HCT116 (cell line): ENCODE data around the gene SLC25A47. TPM values are rescaled to one million over a fixed set of nuclear protein-coding genes. Genes with fewer than 3 reads are reported as not detected.
"Not testable (repeated sequence)": the region's sequence is repeated elsewhere in the genome, so short reads cannot be mapped to it uniquely, and the experiment has no call there.

ENCODE experiments used
- ATAC-seq: fragments of 200-7000 bp; cut with Tn5 transposase; 2 replicates; pipeline ENCODE4 v1.9.1; 2020; ENCODE audit warnings: mild to moderate bottlenecking, moderate library complexity
- BruUV-seq: library from RNA; stranded (reverse); fragments of 400-500 nt; replicated peaks from 2 replicates; lab custom pipeline; 2021; lab: Mats Ljungman, UMichigan
- CTCF ChIA-PET: fragments of 300-600 bp; sonication (Branson Sonifier 250); formaldehyde crosslinking; loops from one replicate; lab custom pipeline; 2021; ENCODE audit warnings: antibody characterized with exemption; lab: Charles Lee
- POLR2A ChIA-PET: fragments of 300-600, 350-600 bp; sonication (Branson Sonifier 250); formaldehyde crosslinking; loops from one replicate; lab custom pipeline; 2021; ENCODE audit warnings: antibody characterized with exemption; lab: Charles Lee
- RAD21 ChIA-PET, 2 experiments: fragments of 300-600 bp; sonication (Branson Sonifier 250); formaldehyde crosslinking; loops; one replicate each; lab custom pipeline; 2023; ENCODE audit warnings: low total read pairs in 2 of 2; ENCODE audit not compliant: uncharacterized antibody in 2 of 2, unreplicated experiment in 2 of 2, low non-redundant PET in 1 of 2; lab: Charles Lee
- DNase-seq: peaks from one replicate; pipeline ENCODE4 v3.0.0-alpha.2; 2010; ENCODE audit warnings: low read depth, low spot score
- H2AFZ ChIP-seq: fragments of 200-600 bp; shearing (Covaris generic), sonication (generic); 2 replicates; pipeline ENCODE4 v1.6.1; 2017; ENCODE audit warnings: low read depth, mixed run types, mixed read lengths, antibody characterized with exemption, low read length; ENCODE audit not compliant: poor library complexity, severe bottlenecking
- H3K27ac ChIP-seq: 2 replicates; pipeline ENCODE4 v1.5.1; 2012; ENCODE audit warnings: low read depth, low read length
- H3K27me3 ChIP-seq: fragments of 200-600 bp; sonication (generic); 2 replicates; pipeline ENCODE4 v1.6.1; 2016; ENCODE audit warnings: mixed run types, low read length, mixed read lengths; ENCODE audit not compliant: insufficient read depth
- H3K36me3 ChIP-seq, 2 experiments: fragments of 200-500 bp in 1 of 2; fragments of 200-600 bp in 1 of 2; sonication (Bioruptor generic) in 1 of 2; sonication (generic) in 1 of 2; 2 replicates each; pipeline versions ENCODE4 v1.5.1 to v1.6.1; 2014 to 2016; ENCODE audit warnings: low read length in 2 of 2, inconsistent platforms in 1 of 2, mixed read lengths in 1 of 2, mixed run types in 1 of 2; ENCODE audit not compliant: insufficient read depth in 2 of 2, control insufficient read depth in 1 of 2
- H3K4me1 ChIP-seq, 2 experiments: fragments of 200-600 bp in 1 of 2; sonication (generic) in 1 of 2; 2 replicates each; pipeline versions ENCODE4 v1.5.1 to v1.6.1; 2012 to 2017; ENCODE audit warnings: low read length in 2 of 2, inconsistent platforms in 1 of 2, mild to moderate bottlenecking in 1 of 2, mixed read lengths in 1 of 2, mixed run types in 1 of 2, moderate library complexity in 1 of 2; ENCODE audit not compliant: insufficient read depth in 2 of 2, control insufficient read depth in 1 of 2
- H3K4me2 ChIP-seq: fragments of 200-600 bp; sonication (generic); 2 replicates; pipeline ENCODE4 v1.6.1; 2017; ENCODE audit warnings: mixed run types, low read length, mixed read lengths
- H3K4me3 ChIP-seq, 2 experiments: fragments of 200-600 bp in 1 of 2; sonication (generic) in 1 of 2; replicated peaks in 1 of 2; 2 replicates each; pipeline ENCODE4 v1.5.1; 2011 to 2016; ENCODE audit warnings: low read length in 2 of 2, control low read depth in 1 of 2, low read depth in 1 of 2, mild to moderate bottlenecking in 1 of 2, mixed read lengths in 1 of 2, mixed run types in 1 of 2
- H3K79me2 ChIP-seq: fragments of 200-600 bp; sonication (generic); 2 replicates; pipeline ENCODE4 v1.6.1; 2017; ENCODE audit warnings: mild to moderate bottlenecking, mixed run types, low read length, moderate library complexity, mixed read lengths; ENCODE audit not compliant: insufficient read depth
- H3K9ac ChIP-seq: fragments of 200-600 bp; sonication (generic); 2 replicates; pipeline ENCODE4 v1.6.1; 2016; ENCODE audit warnings: low read length, mixed read lengths
- H3K9me2 ChIP-seq: fragments of 200-600 bp; sonication (generic), shearing (Covaris generic); 2 replicates; pipeline ENCODE4 v1.6.1; 2017; ENCODE audit warnings: mixed run types, mild to moderate bottlenecking, moderate library complexity; ENCODE audit not compliant: insufficient read depth
- H3K9me3 ChIP-seq, 2 experiments: fragments of 200-500 bp in 1 of 2; fragments of 200-600 bp in 1 of 2; sonication (Bioruptor generic) in 1 of 2; sonication (generic) in 1 of 2; 2 replicates each; pipeline ENCODE4 v1.6.1; 2014 to 2017; ENCODE audit warnings: low read length in 2 of 2, mixed read lengths in 2 of 2, inconsistent platforms in 1 of 2, low read depth in 1 of 2, mild to moderate bottlenecking in 1 of 2, mixed run types in 1 of 2, moderate library complexity in 1 of 2; ENCODE audit not compliant: control insufficient read depth in 1 of 2, insufficient read depth in 1 of 2
- H4K20me1 ChIP-seq: fragments of 200-600 bp; sonication (generic), shearing (Covaris generic); 2 replicates; pipeline ENCODE4 v1.6.1; 2017; ENCODE audit warnings: mixed run types, mild to moderate bottlenecking, moderate library complexity; ENCODE audit not compliant: insufficient read depth
- CBX3 ChIP-seq: IDR thresholded peaks from 2 replicates; pipeline ENCODE4 v1.6.1; 2012; ENCODE audit warnings: low read depth
- CEBPB ChIP-seq: IDR thresholded peaks from 2 replicates; pipeline ENCODE4 v1.6.1; 2012; ENCODE audit warnings: low read depth
- CTCF ChIP-seq, 3 experiments: fragments of 200-600 bp in 1 of 3; sonication (generic) in 1 of 3; IDR thresholded peaks in 2 of 3; conservative IDR thresholded peaks in 1 of 3; 2 replicates each; pipeline ENCODE4 v1.5.1; 2012 to 2017; ENCODE audit warnings: low read depth in 2 of 3, low read length in 2 of 3, antibody characterized with exemption in 1 of 3, borderline replicate concordance in 1 of 3, control low read depth in 1 of 3, mild to moderate bottlenecking in 1 of 3, mixed read lengths in 1 of 3, mixed run types in 1 of 3, moderate library complexity in 1 of 3; ENCODE audit not compliant: insufficient read depth in 1 of 3
- EGR1 ChIP-seq: IDR thresholded peaks from 2 replicates; pipeline ENCODE4 v1.6.1; 2012; ENCODE audit warnings: low read depth
- ELF1 ChIP-seq: IDR thresholded peaks from 2 replicates; pipeline ENCODE4 v1.6.1; 2012; ENCODE audit warnings: low read depth, borderline replicate concordance
- EZH2 ChIP-seq: fragments of 200-600 bp; sonication (generic); IDR thresholded peaks from 2 replicates; pipeline ENCODE4 v1.6.1; 2017; ENCODE audit warnings: antibody characterized with exemption, mixed run types
- EZH2phosphoT487 ChIP-seq: fragments of 200-600 bp; IDR thresholded peaks from 2 replicates; pipeline ENCODE4 v1.6.1; 2018; ENCODE audit warnings: antibody characterized with exemption, borderline replicate concordance
- FOSL1 ChIP-seq: IDR thresholded peaks from 2 replicates; pipeline ENCODE4 v1.6.1; 2012; ENCODE audit warnings: low read depth
- MAX ChIP-seq: IDR thresholded peaks from 2 replicates; pipeline ENCODE4 v1.6.1; 2012
- POLR2A ChIP-seq: IDR thresholded peaks from 2 replicates; pipeline ENCODE4 v1.7.0; 2011; ENCODE audit warnings: borderline replicate concordance; ENCODE audit not compliant: insufficient read depth, insufficient read length; ENCODE audit errors: extremely low read depth
- RAD21 ChIP-seq: IDR thresholded peaks from 2 replicates; pipeline ENCODE4 v1.6.1; 2012; ENCODE audit warnings: low read depth, mild to moderate bottlenecking
- SIN3A ChIP-seq: IDR thresholded peaks from 2 replicates; pipeline ENCODE4 v1.6.1; 2012; ENCODE audit warnings: low read depth
- SP1 ChIP-seq: IDR thresholded peaks from 2 replicates; pipeline ENCODE4 v1.6.1; 2012; ENCODE audit warnings: low read depth
- SRF ChIP-seq: IDR thresholded peaks from 2 replicates; pipeline ENCODE4 v1.6.1; 2012; ENCODE audit warnings: low read depth
- YY1 ChIP-seq: IDR thresholded peaks from 2 replicates; pipeline ENCODE4 v1.6.1; 2011; ENCODE audit warnings: low read length, low read depth, moderate library complexity, mild to moderate bottlenecking; ENCODE audit not compliant: insufficient replicate concordance; ENCODE audit errors: extremely low read depth
- ZBTB33 ChIP-seq: IDR thresholded peaks from 2 replicates; pipeline ENCODE4 v1.6.1; 2011; ENCODE audit warnings: mild to moderate bottlenecking, low read length, moderate library complexity; ENCODE audit not compliant: insufficient replicate concordance; ENCODE audit errors: extremely low read depth
- ZFX ChIP-seq: fragments of 450-650 bp; IDR thresholded peaks from 2 replicates; pipeline ENCODE4 v1.6.1; 2017
- intact Hi-C: fragments of 100-400 bp; cut with micrococcal nuclease; formaldehyde crosslinking; loops from 2 replicates; pipeline ENCODE4 v1.10.0; 2022
- total RNA-seq: library from RNA; stranded (reverse); gene quantifications from one replicate; pipeline ENCODE4 v1.2.1, GENCODE V29; 2021; ENCODE audit not compliant: unreplicated experiment

The SLC25A47 gene
- total RNA-seq, 1 experiment from 2014 or later: 0.17 TPM

GRCh38 chr14:100312110-100312876 is 10.8 kb upstream of the SLC25A47 start:
- H2AFZ ChIP-seq, H3K9me3 ChIP-seq, H3K4me3 ChIP-seq, BruUV-seq, H3K79me2 ChIP-seq, H3K36me3 ChIP-seq, CTCF ChIA-PET, H3K27me3 ChIP-seq, RAD21 ChIA-PET, H3K9me2 ChIP-seq, H3K4me2 ChIP-seq, H4K20me1 ChIP-seq, DNase-seq, H3K4me1 ChIP-seq, POLR2A ChIA-PET, intact Hi-C loops, H3K27ac ChIP-seq, H3K9ac ChIP-seq, ATAC-seq: not testable (repeated sequence)

GRCh38 chr14:100312877-100313400 is 10.2 kb upstream of the SLC25A47 start:
- no peak overlapping the region for H3K9ac ChIP-seq
- no peak overlapping the region for H3K4me3 ChIP-seq
- ATAC-seq: no peak
- no peaks in the 10 kb centered on the region for H3K27me3 ChIP-seq
- intact Hi-C loops: no loop called here
- H4K20me1 ChIP-seq: no peaks in the 10 kb centered on the region
- RAD21 ChIA-PET: no interaction called here
- H3K4me2 ChIP-seq: no peak overlapping the region
- CTCF ChIA-PET: no interaction called here
- DNase-seq: no peak
- no TSS peak for BruUV-seq
- no peak overlapping the region for H3K27ac ChIP-seq
- no peak overlapping the region for H2AFZ ChIP-seq
- H3K9me3 ChIP-seq: no peaks in the 10 kb centered on the region
- POLR2A ChIA-PET: no interaction called here
- H3K36me3 ChIP-seq: no peaks in the 10 kb centered on the region
- H3K9me2 ChIP-seq: no peaks in the 10 kb centered on the region
- peaks cover 2 to 5% of the 10 kb centered on the region in 2 experiments; a peak in 3 of 4 replicates for H3K4me1 ChIP-seq
- no peaks in the 10 kb centered on the region for H3K79me2 ChIP-seq
- TF ChIP-seq SRF (no peak), EZH2phosphoT487 (no peak), EGR1 (no peak), MAX (no peak), ZFX (no peak), CEBPB (no peak), POLR2A (no peak), CBX3 (no peak), ELF1 (no peak), EZH2 (no peak), YY1 (no peak), SP1 (no peak), ZBTB33 (no peak), SIN3A (no peak), RAD21 (no peak), CTCF (IDR thresholded peaks at IDR 0.05 in 2 of 3, conservative IDR thresholded peaks at IDR 0.05 in 1 of 3; ENCODE audit: borderline replicate concordance in 1 of 3, insufficient read depth in 1 of 3, low read depth in 2 of 3, low read length in 2 of 3) (no peak), FOSL1 (no peak)
